Measurements from ENCODE around the gene HECTD1. TPM values are rescaled to one million over a fixed set of nuclear protein-coding genes. Genes with fewer than 3 reads are reported as not detected.

HECTD1 gene
- polyA plus RNA-seq, 2 of the 4 experiments (the other 2 are of a cell fraction): 60.7 to 149 TPM

DNA sequence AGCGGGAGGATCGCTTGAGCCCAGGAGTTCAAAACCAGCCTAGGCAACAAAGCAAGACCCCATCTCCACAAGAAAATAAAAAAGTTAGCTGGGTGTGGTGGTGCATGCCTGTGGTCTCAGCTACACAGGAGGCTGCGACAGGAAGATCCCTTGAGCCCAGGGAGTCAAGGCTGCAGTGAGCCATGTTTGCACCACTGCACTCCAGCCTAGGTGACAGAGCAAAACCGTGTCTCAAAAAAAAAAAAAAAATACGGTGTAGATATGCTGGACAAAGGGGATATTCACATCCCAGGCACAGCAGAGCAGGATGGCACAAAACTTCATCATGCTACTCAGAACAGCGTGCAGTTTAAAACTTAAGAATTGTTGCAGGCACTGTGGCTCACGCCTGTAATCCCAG lies 156.6 kb downstream of the HECTD1 start:
- FAIRE-seq: no peak
- CTCF ChIA-PET: no interaction called here
- DNase-seq (ENCODE audit: low read depth in 1 of 2, low spot score in 1 of 2): no peak
- Histone ChIP-seq H3K4me1 (peaks cover 15% of the 10 kb centered on the region), H3K4me3 (no peak overlapping the region), H3K9me3 (no peaks in the 10 kb centered on the region), H3K27ac (no peak overlapping the region), H3K4me2 (no peak overlapping the region)
- TF ChIP-seq EP300 (IDR thresholded peaks at IDR 0.05): no peak
- POLR2A ChIA-PET: interaction anchor here (0.6 kb wide), 1 partner anchor 12 kb away, joined by 4 read pairs; no protein-coding TSS in a partner anchor
- 83% methylated on average over 7 of the region's 7 CpGs for WGBS (ENCODE audit: missing lambda C conversion rate)
- ATAC-seq: no peak

Small RNA genes within 50 kb of the gene (small RNA-seq; reads per million reads assigned to genes)
- gene RF00019 (0 reads per million in 6 experiments), gene RNU6-541P (0 reads per million in 6 experiments)

Other genes starting within 250 kb of the HECTD1 start
- gene AP4S1, start 182.1 kb downstream of the HECTD1 start, polyA plus RNA-seq (2011; rRNA removed): 8.5 and 12.4 TPM in 2 replicates
- 13.4 to 16.0 TPM (median 14.4 TPM) in 3 replicates for gene AP4S1, start 182.1 kb downstream of the HECTD1 start, polyA plus RNA-seq (2017; fragmentation: RNase III; extraction: RNeasy Plus Mini Kit Qiagen cat#74134 plus additional on column Dnase treatment)
- 37.3 and 44.8 TPM in 2 replicates for gene STRN3, start 181.4 kb downstream of the HECTD1 start, polyA plus RNA-seq (2011; rRNA removed)
- 21.6 to 22.9 TPM (median 22.1 TPM) in 3 replicates for gene STRN3, start 181.4 kb downstream of the HECTD1 start, polyA plus RNA-seq (2017; fragmentation: RNase III; extraction: RNeasy Plus Mini Kit Qiagen cat#74134 plus additional on column Dnase treatment)
- 47.1 and 49.5 TPM in 2 replicates for gene HEATR5A, start 212.8 kb upstream of the HECTD1 start, polyA plus RNA-seq (2011; rRNA removed)
- gene HEATR5A, start 212.8 kb upstream of the HECTD1 start, polyA plus RNA-seq (2017; fragmentation: RNase III; extraction: RNeasy Plus Mini Kit Qiagen cat#74134 plus additional on column Dnase treatment): 23.4 to 29.5 TPM (median 25.3 TPM) in 3 replicates
- gene DTD2, start 249.7 kb upstream of the HECTD1 start, polyA plus RNA-seq (2011; rRNA removed): 26.3 and 39.5 TPM in 2 replicates
- gene DTD2, start 249.7 kb upstream of the HECTD1 start, polyA plus RNA-seq (2017; fragmentation: RNase III; extraction: RNeasy Plus Mini Kit Qiagen cat#74134 plus additional on column Dnase treatment): 24.9 to 29.6 TPM (median 28.5 TPM) in 3 replicates